Activated CD8-positive, alpha-beta memory T cell treated with anti-CD3 and anti-CD28 coated beads for 1 hour (primary cell): ENCODE results near the gene ADCK2.
"Not testable (repeated sequence)": the region's sequence is repeated elsewhere in the genome, so short reads cannot be mapped to it uniquely, and the experiment has no call there.

Source experiments
- DNase-seq, 2 donors: peaks; one replicate each; pipeline ENCODE4 v3.0.0-alpha.2; 2020; ENCODE audit warnings: low read depth in 1 of 2; ENCODE audit errors: extremely low read depth in 1 of 2

ADCK2 gene

GRCh38 chr7:140672382-140673062, at the start of gene ADCK2:
Gene ADCK2, plus strand, starts transcription at chr7:140672945. Its CDS starts 386 bp downstream, at chr7:140673331.
- DNase-seq: peak; percentile 12 to 57

- no peak for DNase-seq
These were observed 48.8 kb upstream of the ADCK2 start for GRCh38 chr7:140623980-140624379.

- no peak for DNase-seq
These were observed 48.2 kb upstream of the ADCK2 start for GRCh38 chr7:140624392-140625191.

- DNase-seq: not testable (repeated sequence)
These were observed 47.6 kb upstream of the ADCK2 start for GRCh38 chr7:140625192-140625558.

- no peak for DNase-seq
These were observed 46.6 kb upstream of the ADCK2 start for GRCh38 chr7:140625908-140626868.

GRCh38 chr7:140631021-140631420, 41.7 kb upstream of the ADCK2 start:
- DNase-seq: no peak

GRCh38 chr7:140631602-140632001, 41.1 kb upstream of the ADCK2 start:
- DNase-seq: no peak

- no peak for DNase-seq
These were observed 37.4 kb upstream of the ADCK2 start for GRCh38 chr7:140635345-140635744.

GRCh38 chr7:140635816-140636215, 36.9 kb upstream of the ADCK2 start:
- DNase-seq: no peak

- no peak for DNase-seq
These were observed 35.3 kb upstream of the ADCK2 start for GRCh38 chr7:140637400-140637799.

- DNase-seq: no peak
These were observed 34.5 kb upstream of the ADCK2 start for GRCh38 chr7:140638173-140638791.

GRCh38 chr7:140639366-140640053, 33.2 kb upstream of the ADCK2 start:
- DNase-seq: no peak

GRCh38 chr7:140640060-140640637, 32.6 kb upstream of the ADCK2 start:
- DNase-seq: no peak

GRCh38 chr7:140640727-140641523, 31.8 kb upstream of the ADCK2 start, which contains the start of gene DENND2A:
Gene DENND2A, minus strand, starts transcription at chr7:140640813. Its CDS starts 38,416 bp downstream, at chr7:140602397.
- DNase-seq: no peak

GRCh38 chr7:140641524-140642195, 31.1 kb upstream of the ADCK2 start:
- DNase-seq: no peak

- DNase-seq: no peak
These were observed 29.3 kb upstream of the ADCK2 start for GRCh38 chr7:140643416-140643815.

GRCh38 chr7:140644761-140645160, 28.0 kb upstream of the ADCK2 start:
- DNase-seq: not testable (repeated sequence)

- no peak for DNase-seq
These were observed 27.4 kb upstream of the ADCK2 start for GRCh38 chr7:140645166-140645900.
